Measurements from ENCODE around the gene DDX4.
"Not testable (repeated sequence)": the region's sequence is repeated elsewhere in the genome, so short reads cannot be mapped to it uniquely, and the experiment has no call there.

DNA sequence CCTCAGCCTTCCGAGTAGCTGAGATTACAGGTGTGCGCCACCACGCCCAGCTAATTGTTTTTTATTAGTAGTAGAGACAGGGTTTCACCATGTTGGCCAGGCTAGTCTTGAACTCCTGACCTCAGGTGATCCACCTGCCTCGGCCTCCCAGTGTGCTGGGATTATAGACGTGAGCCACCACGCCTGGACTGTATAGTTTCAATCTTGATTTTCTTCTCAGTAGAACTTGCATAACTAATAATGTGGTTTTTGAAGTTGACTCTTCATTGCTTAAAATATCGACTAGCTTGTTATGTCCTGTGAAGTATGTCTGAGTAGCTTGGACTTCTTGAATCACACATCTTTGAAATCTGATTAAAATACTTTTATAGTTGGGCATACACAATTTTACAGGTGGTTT, 23.9 kb downstream of the DDX4 start:
- TF ChIP-seq POLR2A (IDR thresholded peaks at IDR 0.05), result not testable (repeated sequence)
- TF ChIP-seq, protein P1, sequence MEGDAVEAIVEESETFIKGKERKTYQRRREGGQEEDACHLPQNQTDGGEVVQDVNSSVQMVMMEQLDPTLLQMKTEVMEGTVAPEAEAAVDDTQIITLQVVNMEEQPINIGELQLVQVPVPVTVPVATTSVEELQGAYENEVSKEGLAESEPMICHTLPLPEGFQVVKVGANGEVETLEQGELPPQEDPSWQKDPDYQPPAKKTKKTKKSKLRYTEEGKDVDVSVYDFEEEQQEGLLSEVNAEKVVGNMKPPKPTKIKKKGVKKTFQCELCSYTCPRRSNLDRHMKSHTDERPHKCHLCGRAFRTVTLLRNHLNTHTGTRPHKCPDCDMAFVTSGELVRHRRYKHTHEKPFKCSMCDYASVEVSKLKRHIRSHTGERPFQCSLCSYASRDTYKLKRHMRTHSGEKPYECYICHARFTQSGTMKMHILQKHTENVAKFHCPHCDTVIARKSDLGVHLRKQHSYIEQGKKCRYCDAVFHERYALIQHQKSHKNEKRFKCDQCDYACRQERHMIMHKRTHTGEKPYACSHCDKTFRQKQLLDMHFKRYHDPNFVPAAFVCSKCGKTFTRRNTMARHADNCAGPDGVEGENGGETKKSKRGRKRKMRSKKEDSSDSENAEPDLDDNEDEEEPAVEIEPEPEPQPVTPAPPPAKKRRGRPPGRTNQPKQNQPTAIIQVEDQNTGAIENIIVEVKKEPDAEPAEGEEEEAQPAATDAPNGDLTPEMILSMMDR (IDR thresholded peaks at IDR 0.05), result not testable (repeated sequence)

All from esophagus squamous epithelium (tissue), 4 donors.